ENCODE data around the gene LRRC36.
A peak's percentile ranks its signal among the peaks of the same experiment; 100 is the strongest.

LRRC36 gene

GRCh38 chr16:67383284-67383683, 56.7 kb downstream of the LRRC36 start:
- DNase-seq = no peak
- TF ChIP-seq POLR2A (IDR thresholded peaks at IDR 0.05; ENCODE audit: low read length) = no peak
- no peak for TF ChIP-seq GATA1 (IDR thresholded peaks at IDR 0.05; ENCODE audit: low read depth, low read length)

GRCh38 chr16:67384778-67385510, 58.3 kb downstream of the LRRC36 start:
- TF ChIP-seq GATA1 (IDR thresholded peaks at IDR 0.05; ENCODE audit: low read depth, low read length) = no peak

GRCh38 chr16:67386861-67387455, 60.3 kb downstream of the LRRC36 start:
- no peak for TF ChIP-seq GATA1 (IDR thresholded peaks at IDR 0.05; ENCODE audit: low read depth, low read length)

More at GRCh38 chr16:67384778-67385510, 58.3 kb downstream of the LRRC36 start:
- DNase-seq = no peak

GRCh38 chr16:67387479-67388079, 61.0 kb downstream of the LRRC36 start:
- TF ChIP-seq POLR2A (IDR thresholded peaks at IDR 0.05; ENCODE audit: low read length) (no peak), GATA1 (IDR thresholded peaks at IDR 0.05; ENCODE audit: low read depth, low read length) (no peak)
- no peak for DNase-seq

More at GRCh38 chr16:67386861-67387455, 60.3 kb downstream of the LRRC36 start:
- DNase-seq = no peak

- TF ChIP-seq POLR2A (IDR thresholded peaks at IDR 0.05; ENCODE audit: low read length) = no peak
- TF ChIP-seq GATA1 (IDR thresholded peaks at IDR 0.05; ENCODE audit: low read depth, low read length) = no peak
- no peak for DNase-seq
Measured at GRCh38 chr16:67388191-67388590, 61.6 kb downstream of the LRRC36 start.

GRCh38 chr16:67388591-67388990, 62.0 kb downstream of the LRRC36 start:
- no peak for DNase-seq
- TF ChIP-seq GATA1 (IDR thresholded peaks at IDR 0.05; ENCODE audit: low read depth, low read length) (no peak), POLR2A (IDR thresholded peaks at IDR 0.05; ENCODE audit: low read length) (no peak)

GRCh38 chr16:67389911-67390815, 63.5 kb downstream of the LRRC36 start:
- no peak for DNase-seq
- no peak for TF ChIP-seq GATA1 (IDR thresholded peaks at IDR 0.05; ENCODE audit: low read depth, low read length)
- no peak for TF ChIP-seq POLR2A (IDR thresholded peaks at IDR 0.05; ENCODE audit: low read length)

- TF ChIP-seq GATA1 (IDR thresholded peaks at IDR 0.05; ENCODE audit: low read depth, low read length) = no peak
- TF ChIP-seq POLR2A (IDR thresholded peaks at IDR 0.05; ENCODE audit: low read length) = no peak
- no peak for DNase-seq
Measured at GRCh38 chr16:67390816-67391423, 64.3 kb downstream of the LRRC36 start.

- TF ChIP-seq GATA1 (IDR thresholded peaks at IDR 0.05; ENCODE audit: low read depth, low read length) = no peak
- no peak for TF ChIP-seq POLR2A (IDR thresholded peaks at IDR 0.05; ENCODE audit: low read length)
- no peak for DNase-seq
Measured at GRCh38 chr16:67391424-67392300, 65.0 kb downstream of the LRRC36 start.

- no peak for DNase-seq
- TF ChIP-seq GATA1 (IDR thresholded peaks at IDR 0.05; ENCODE audit: low read depth, low read length) (no peak), POLR2A (IDR thresholded peaks at IDR 0.05; ENCODE audit: low read length) (no peak)
Measured at GRCh38 chr16:67392301-67393059, 65.9 kb downstream of the LRRC36 start.

GRCh38 chr16:67393111-67393787, 66.6 kb downstream of the LRRC36 start, which contains the start of gene TPPP3:
TPPP3 (minus strand) TSS chr16:67393498; CDS start chr16:67391111, 2,387 bp downstream.
- peak; percentile 76 to 81 for DNase-seq
- no peak for TF ChIP-seq POLR2A (IDR thresholded peaks at IDR 0.05; ENCODE audit: low read length)
- TF ChIP-seq GATA1 (IDR thresholded peaks at IDR 0.05; ENCODE audit: low read depth, low read length) = no peak
